HG03469 (cell line): ENCODE data around the gene RHEBL1.

Source experiments
- ATAC-seq: cut with Tn5 transposase; IDR thresholded peaks from one replicate; pipeline ENCODE4 v1.9.1; 2021; ENCODE audit warnings: mild to moderate bottlenecking, moderate library complexity, moderate number of reproducible peaks; ENCODE audit not compliant: unreplicated experiment

Gene RHEBL1

GRCh38 chr12:49022558-49023178, 47.1 kb downstream of the RHEBL1 start:
- no peak for ATAC-seq

- no peak for ATAC-seq
Observed at GRCh38 chr12:49021292-49021915, 48.4 kb downstream of the RHEBL1 start.

GRCh38 chr12:49020441-49020840, 49.3 kb downstream of the RHEBL1 start:
- no peak for ATAC-seq

GRCh38 chr12:49019443-49020324, 50.1 kb downstream of the RHEBL1 start:
- ATAC-seq, result no peak

- no peak for ATAC-seq
Observed at GRCh38 chr12:49019120-49019430, 50.7 kb downstream of the RHEBL1 start.

- ATAC-seq, result peak; percentile 83
Observed at GRCh38 chr12:49018261-49019119, 51.3 kb downstream of the RHEBL1 start, which contains the start of gene PRKAG1. Gene PRKAG1 (minus strand): TSS chr12:49018776. CDS start chr12:49018740, 36 bp downstream.

GRCh38 chr12:49017891-49018260, 51.9 kb downstream of the RHEBL1 start:
- ATAC-seq, result no peak

GRCh38 chr12:49015196-49015595, 54.6 kb downstream of the RHEBL1 start:
- no peak for ATAC-seq
